SW480 (cell line): ENCODE results near the gene ADGRA3.
A peak's percentile ranks its signal among the peaks of the same experiment; 100 is the strongest.
"Not testable (repeated sequence)": the region's sequence is repeated elsewhere in the genome, so short reads cannot be mapped to it uniquely, and the experiment has no call there.

ENCODE experiments used
- DNase-seq: peaks from one replicate; pipeline ENCODE4 v3.0.0-alpha.2; 2016; ENCODE audit warnings: low spot score

ADGRA3 gene

DNA sequence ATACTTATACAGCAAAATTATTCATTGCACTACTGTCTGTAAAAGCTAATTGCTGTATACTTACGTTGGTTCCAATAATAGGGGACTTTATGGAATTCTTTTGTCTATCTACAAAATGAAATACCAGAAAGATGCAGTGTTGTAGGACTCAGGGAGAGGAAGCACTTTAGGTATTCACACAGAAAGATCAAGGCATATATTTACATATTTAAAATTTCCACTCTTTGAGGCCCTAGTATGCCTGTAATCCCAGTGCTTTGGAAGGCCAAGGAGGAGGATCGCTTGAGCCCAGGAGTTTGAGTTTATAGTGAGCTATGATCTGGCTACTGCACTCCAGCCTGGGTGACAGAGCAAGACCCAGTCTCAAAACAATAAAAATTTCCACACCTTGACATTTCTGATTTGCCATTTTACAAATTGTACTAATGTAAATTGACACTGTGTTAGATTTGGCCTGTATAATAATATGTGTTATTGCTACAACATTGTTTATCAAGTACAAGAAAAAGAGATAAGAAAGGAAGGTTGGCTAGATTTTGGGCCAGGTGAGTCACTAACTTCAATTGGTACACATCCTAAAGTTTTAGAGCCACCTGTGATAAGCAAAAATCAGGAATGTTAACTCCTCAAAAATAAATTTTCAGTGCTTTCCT is 35.1 kb downstream of the ADGRA3 start:
- no peak for DNase-seq

DNA sequence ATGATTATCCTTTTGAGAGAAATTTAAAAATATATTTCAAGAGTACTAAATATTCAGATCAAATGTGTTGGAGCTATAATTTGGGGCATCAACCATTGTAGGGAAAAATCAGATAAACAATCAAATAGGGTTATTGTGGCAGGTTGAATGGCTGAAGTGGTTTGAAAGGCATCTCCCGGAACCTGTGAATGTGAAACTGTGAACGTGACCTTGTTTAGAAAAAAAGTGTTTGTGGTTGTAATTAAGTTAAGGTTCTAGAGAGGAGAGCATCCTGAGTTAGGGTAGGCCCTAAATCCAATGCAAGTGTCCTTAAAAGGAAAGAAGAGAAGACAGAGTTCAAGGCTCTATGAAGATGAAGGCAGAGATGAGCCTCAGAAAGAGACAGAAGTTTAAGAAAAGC is 37.4 kb downstream of the ADGRA3 start:
- DNase-seq: no peak

DNA sequence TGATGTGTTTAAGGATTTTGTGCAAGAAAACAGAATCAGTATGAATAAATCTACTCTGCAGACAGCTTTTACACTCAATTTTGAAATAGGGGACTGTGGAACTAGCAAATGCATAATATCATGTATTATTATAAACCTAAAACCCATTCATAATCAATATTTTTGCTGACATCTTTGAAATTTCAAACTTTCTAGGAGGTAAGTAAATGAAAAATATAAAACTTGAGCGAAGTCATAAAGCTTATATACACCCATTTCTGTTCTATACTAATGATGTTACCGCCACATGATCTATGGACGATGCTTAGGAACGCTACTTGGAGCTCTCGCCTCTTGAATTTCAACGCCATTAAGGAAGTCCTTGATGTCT is 38.1 kb downstream of the ADGRA3 start:
- no peak for DNase-seq

DNA sequence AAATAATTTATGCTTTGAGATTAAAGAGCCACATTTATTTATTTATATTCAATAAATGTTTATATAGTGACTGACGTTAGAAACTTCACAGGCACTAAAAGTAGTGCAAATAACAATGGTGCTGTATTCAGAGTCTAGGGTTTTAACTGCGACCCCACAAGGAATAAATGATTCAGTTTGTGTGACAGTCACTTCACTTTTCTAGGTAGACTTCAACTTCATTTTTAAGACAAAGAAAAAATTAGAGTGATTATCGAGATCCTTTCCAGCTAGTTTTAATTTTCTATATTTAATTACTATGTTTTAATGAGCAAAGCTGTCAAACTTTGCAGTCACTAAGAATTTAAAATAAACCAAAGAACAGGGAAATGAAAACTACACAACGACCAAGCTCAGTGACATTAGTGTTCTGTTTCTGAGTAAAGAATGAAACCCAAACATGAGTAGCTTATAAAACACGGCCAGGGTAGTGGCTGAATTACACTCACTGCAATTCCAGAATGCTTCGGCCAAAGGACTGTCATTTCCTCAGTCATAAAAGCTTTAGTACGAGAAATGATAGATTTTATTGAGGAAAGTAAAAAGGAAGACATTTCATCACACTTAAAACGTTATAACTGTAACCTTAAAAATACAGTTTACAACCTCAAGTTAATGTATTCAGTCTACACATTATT is 38.6 kb downstream of the ADGRA3 start:
- DNase-seq: no peak

DNA sequence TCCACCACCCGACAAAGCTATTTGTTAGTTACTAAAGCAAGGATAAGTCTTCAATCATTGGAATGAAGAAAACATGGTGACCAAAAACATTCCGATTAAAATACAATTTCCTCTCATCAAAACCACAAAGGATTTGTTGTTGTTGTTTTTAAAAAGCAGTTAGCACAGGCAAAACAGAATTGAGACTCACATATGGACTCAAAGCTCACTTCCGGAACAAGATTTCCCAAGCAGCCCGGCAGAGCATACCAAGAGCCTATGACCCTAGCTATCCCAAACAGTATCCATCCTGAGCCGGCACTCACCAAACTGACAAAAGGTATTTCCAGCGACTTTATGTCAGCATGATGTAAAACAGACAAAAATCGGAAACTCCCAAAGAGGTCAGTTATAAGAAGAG is 39.9 kb downstream of the ADGRA3 start:
- DNase-seq: no peak

DNA sequence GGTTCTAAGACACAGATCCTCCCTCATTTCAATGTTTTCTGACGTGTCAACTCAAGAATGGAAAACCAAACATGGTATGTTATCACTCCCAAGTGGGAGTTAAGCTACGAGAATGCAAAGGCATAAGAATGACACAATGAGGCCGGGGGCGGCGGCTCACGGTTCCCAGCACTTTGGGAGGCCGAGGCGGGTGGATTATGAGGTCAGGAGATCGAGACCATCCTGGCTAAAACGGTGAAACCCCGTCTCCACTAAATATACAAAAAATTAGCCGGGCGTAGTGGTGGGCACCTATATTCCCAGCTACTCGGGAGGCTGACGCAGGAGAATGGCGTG is 40.6 kb downstream of the ADGRA3 start:
- not testable (repeated sequence) for DNase-seq

DNA sequence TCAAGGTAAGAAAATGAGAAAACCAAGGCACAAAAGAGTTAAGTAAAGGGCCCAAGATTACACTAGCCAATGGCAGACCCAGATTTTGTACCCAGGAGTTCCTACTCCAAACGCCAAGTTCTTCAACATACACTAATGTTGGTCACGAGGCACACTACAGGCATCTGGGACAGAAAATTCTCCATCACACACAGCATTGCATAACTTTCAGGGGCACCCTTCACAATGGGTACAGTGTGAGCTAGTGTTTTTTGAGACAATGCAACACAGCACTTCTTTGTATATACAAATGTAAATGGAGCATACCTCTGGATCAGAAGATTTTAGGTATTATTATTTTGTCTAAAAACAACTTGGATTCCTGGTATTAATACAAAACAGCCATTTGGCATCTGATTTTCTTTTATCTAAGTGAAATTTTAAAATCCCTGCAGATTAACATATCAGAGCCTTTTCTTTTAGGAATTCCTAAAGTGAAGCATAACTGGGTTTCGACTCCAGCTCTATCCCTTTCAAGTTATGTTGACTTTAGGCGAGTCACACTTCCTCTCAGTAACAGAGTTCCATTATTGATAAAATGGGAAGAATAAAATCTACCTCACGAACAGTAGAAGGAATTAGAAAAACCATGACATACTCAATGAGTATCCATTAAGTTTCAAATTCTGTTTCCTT is 41.1 kb downstream of the ADGRA3 start:
- peak; percentile 14 for DNase-seq

DNA sequence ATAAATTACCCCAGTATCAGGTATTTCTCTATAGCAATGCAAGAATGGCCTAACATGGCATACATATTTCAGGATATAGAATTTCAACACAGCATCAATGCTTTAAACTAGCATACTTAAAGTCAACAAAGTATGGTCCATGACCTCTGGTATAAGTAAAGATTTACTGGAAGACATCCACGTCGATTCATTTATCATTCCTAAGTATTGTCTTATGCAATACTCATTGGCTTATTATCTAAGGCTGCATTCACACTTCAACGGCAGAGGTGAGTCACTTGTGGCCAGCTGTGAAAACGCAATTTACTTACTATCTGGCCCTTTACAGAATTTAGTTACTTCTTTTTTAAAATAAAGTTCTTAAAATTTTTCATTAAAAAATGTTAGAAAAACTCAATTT is 42.6 kb downstream of the ADGRA3 start:
- DNase-seq: no peak

DNA sequence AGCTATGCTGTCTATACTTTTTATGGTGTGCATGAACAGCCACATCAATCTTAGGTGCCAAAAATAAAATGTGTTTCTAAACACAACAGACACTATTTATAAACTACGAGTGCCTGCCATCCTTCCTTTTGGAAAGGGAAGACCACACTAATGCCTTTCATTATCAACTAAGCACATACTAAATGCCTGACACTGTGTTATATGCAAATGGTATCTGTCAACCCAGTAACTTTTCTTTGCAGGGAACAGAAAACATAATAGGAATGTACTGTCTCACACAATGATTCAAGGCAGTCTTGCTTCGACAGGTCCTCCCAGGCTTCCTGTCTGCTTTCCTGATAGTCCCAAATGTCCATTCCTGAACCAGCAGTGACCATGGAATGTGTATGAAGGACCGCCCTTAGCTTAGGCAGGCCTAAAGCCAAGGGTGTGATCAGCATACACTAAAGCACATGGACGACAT is 43.8 kb downstream of the ADGRA3 start:
- DNase-seq: no peak

DNA sequence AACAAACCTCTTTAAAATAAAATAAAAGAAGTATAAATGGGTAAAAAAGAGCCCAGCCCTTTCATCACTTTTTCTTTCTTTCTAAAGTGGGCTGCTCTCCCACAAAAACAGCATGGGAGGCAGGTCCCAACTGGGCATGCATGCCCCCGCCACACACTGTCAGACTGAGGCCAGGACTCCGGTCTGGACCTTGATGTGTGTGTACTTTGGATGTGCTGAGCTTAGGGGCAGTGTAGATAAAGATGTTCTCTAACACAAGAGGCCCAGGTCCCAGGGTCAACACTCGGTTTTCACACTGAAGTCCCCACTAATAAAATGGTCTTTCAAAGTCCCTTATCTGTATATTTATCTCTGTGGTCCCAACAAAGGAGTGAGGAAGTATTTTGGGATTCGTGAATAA is 44.4 kb downstream of the ADGRA3 start:
- no peak for DNase-seq

DNA sequence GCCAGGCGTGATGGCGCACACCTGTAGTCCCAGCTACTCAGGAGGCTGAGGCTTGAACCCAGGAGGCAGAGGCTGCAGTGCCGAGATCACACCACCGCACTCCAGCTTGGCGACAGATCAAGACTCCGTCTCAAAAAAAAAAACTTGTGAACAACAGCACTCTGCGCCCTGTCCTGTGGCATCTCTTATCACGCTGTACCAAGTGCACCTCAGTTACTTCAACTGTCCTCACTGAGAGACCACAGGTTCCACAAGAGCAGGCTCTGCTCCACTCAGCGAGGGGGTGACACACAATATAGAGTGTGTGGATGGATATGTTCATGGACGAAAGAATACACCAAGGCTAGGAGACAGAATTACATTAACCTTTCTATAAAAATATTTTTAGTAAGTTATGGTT is 49.3 kb downstream of the ADGRA3 start:
- no peak for DNase-seq

DNA sequence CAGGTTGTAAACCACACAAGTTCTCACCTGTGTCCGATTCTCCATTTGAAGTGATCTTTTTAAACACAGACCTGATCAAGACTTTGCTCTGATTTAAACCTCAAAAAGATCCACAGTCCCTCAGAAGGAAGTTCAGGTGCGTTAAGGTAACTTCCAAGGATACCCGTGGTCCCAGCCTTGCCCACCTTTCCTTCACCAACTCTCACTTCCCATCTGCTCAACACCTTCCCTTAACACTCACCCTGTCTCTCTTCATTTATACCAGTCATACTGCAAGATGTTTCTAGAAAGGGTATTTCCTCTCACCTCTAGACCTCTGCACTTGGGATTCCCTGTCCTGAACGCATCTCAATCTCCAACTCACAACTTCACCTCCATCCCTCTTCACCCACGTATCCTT is 49.9 kb downstream of the ADGRA3 start:
- DNase-seq: no peak

DNA sequence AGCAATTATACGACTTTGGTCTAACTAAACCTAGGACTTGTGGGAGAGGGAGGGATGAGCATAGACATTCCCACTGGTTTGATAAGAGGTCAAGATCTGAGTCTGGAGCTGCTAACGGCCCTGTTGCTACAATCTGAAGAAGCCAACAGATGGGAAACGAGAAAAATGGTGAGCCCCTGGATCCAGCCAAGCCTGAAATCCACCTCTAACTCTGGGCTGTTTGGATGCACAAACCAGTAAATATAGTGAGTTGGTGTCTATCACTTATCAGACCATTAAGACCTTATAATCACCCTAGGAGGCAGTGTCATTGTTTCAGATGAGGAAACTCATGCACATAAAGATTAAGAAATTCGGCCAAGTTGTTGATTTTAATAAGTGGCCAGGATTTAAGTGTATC is 50.5 kb downstream of the ADGRA3 start:
- no peak for DNase-seq

DNA sequence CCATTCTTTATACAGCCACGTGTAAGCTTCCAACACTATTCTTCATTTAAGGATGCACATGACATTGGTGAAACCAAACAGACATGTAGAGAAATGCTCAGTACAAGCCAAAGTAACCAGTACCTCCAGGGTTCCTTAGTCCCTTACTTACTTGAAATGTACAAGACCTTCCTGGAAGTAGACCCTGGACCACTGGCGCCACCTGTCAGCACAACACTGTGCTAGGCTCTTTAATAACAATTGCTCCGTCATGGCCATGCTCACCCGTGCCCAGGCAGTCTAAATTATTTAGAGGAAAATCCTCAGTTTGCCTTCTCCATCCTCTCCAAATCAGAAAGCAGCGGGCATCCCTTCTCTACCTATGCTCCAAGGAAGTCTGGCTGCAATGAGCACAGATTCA is 52.7 kb downstream of the ADGRA3 start:
- no peak for DNase-seq

DNA sequence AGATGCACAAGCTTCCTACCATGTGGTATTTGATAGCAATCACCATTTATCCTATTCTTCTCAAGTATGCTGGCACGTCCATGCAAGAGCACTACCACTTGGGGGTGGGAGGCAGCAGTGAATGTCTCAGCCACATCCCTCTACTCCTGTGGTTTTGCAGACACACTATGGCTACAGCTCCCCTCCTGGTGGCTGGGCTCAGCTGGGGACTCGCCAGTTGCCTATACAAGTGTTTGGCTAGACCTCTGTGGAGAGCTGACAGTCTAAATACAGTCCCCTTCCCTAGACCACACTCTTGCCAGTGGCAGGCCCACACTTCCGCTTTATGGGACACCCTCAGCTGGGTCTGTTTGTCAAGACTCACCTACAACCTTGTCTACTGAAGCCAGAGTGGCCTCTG is 53.2 kb downstream of the ADGRA3 start:
- DNase-seq: no peak

DNA sequence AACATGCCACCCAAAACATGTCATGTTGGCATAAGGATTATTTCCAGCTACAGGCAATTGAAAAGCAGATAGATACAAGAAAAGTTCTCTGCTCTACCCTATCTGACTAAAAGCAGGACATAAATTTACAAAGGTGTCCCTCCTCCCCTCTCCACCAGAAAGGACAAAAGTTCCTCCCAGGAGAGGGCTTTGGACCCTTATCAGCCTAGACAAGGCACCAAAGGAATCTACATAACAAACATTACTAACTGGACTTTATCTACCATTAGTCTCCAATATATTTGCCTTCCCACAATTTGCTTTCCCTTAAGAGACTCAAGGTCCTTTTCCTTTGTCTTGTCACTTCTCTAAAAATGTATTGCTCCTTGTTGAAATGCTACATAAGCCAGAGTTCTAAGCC is 55.6 kb downstream of the ADGRA3 start:
- no peak for DNase-seq

DNA sequence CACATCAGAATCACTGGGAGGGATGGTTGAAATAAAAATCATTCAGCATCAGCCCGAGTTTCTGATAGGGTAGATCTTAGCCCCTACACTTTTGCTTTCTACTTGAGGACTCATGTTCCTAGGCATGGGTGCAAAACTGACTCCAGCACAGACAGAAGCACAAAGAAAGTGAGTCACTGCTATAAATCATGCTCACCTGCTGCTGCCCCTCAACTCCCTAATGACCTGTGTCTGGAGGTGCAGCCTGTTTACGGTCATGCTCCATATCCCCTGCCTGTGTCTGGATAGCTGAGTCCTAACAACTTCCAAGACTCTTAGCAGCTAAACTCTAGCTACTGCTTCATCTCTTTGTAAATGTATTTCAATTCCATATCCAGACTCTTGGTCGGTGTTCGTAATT is 57.8 kb downstream of the ADGRA3 start:
- no peak for DNase-seq

DNA sequence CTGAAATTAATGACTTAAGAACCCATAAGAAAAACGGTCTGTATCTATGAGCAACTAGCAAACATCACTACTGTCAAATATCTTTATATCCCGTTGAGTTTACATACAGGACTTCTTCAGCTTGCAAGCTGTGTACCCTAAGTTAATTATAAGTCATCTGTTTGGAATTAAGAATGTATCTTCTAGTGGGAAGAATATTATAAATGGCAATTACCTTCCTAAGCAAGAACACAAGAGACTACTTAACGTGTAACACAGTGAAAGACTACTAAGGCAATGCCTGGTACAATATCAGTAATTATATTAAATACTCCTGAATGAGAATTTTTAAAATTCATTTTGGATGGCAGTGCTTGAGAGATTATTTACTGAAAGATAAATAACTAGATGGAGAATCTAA is 58.5 kb downstream of the ADGRA3 start:
- DNase-seq: no peak

DNA sequence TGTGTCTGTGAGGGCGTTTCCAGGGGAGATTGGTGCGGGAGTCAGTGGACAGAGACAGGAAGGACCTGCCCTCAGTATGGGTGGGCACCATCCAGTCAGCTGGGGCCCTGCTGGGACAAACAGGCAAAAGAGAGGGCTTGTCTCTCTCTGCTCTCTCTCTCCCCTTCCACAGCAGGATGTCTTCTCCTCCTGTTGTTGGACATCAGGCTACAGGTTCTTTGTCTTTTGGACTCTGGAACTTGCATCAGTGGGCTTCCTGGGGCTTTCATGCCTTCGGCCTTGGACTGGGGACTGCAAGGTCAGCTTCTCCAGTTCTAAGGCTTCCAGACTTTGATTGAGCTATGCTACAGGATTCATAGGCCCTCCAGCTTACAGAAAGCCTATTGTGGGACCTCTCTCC is 59.6 kb downstream of the ADGRA3 start:
- DNase-seq: no peak

DNA sequence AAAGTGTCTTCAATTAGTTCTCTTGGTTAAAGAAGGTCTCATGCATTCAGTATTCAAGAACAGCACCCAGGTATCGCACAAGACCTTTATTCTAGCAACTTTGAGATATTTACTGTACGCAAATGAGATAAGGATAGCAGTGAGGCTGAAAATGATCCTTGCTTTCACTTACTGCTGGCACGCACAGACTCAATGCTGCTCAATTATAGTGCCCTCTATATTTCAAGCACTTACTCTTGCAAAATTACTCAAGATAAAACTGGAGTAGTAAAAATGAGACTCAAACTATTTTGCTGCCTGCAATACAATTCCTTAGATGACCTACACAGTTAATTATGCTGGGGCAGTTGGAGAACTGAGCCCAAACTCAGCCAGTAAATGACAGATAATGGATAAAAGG is 60.9 kb downstream of the ADGRA3 start:
- DNase-seq: no peak

DNA sequence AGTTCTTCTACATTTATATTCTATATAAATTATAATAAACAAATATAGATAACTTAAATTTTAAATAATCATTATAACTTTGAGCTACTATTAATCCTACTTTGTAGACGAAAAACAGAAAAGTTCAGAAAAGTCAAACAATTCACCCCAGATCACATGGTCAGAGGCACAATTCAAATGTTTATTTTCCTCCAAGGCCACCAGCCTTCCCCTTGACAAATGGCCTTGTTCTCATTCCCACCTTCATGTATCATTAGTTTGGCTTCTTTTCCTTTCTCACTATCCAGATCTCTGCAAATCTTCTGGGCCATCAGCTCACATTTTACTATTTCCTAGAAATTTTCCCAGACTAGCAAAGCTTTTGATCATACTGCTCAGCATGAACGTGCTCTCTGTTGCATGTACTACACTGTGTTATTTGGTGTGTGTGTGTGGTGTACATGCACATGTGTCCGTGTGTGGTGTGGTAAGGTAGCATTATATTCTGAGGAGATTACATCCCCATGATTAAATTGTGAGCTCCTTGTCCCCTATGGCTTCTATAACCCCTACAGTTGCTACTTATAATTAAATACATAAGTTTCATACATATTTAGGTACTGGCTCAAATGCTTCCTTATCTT is 61.5 kb downstream of the ADGRA3 start:
- no peak for DNase-seq

DNA sequence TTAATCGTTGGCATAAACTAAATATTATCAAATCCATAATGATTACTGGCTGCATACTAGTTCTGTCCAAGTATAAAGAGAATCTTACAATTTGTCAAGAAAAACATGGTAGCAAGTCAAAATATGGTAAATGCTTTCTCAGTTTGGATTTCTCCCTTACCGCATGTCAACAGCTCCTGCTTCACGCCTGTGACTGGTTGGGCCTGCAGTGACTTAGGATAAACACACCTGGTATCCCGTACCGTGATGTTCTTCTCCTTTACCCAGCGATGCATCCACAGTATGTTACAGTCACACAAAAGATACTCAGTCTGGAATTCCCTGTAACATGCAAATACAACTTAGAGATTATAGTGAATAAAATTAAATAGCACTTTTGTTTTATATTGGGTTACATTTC is 71.1 kb downstream of the ADGRA3 start:
- no peak for DNase-seq

DNA sequence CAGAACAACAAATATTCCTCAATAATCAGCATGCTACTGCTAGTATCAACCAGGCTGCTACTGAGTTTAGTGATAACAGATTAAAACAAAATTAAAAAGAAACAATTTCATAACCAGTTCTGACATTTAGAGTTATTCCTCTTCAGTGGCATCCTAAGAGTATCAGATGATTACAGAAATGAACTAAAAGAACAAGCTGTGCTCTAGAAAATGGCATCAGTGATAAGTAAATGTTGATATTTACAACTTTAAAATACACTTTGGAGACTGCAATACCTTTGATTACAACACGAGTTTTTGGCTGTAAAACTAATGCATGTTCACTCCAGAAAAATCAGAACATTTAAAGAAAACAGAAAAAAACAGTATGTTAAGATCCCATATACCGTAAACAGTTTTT is 72.9 kb downstream of the ADGRA3 start:
- no peak for DNase-seq
